Measurements from ENCODE around the gene PYCR2.

- no peak for TF ChIP-seq CTCF (IDR thresholded peaks at IDR 0.05)
- no peak for TF ChIP-seq POLR2AphosphoS5 (IDR thresholded peaks at IDR 0.05; ENCODE audit: insufficient read depth in 1 of 2, low read depth in 1 of 2)
These were observed 50.7 kb downstream of the PYCR2 start for GRCh38 chr1:225873281-225873850.

Data from vagina (tissue), 2 donors.